GM12872 (cell line): ENCODE results near the gene SOX6.

Experiments used
- TF ChIP-seq, protein P1 (sequence below): IDR thresholded peaks from 3 replicates; pipeline ENCODE4 v1.5.1; 2011; ENCODE audit warnings: low read depth, mild to moderate bottlenecking, low read length, moderate library complexity; ENCODE audit not compliant: insufficient read depth

SOX6 gene

DNA sequence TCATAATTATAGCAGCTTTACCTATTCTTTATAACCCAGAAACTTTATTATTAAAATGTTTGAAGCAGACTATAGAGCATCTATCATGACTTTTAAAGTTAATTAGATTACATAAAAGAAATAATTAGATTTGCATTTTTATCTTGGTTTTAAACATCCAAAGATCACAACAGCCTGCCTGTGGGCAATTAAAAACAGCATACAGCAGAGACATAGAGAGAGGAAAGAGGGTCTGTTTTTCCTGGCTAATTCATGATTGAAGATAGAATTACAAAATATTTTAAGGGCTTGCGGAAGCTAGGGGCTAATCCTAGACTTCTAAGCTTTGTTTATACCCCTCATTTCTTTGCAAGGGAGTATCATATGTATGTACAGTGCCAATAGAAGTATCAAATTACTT, 178.1 kb downstream of the SOX6 start:
- TF ChIP-seq, protein P1, sequence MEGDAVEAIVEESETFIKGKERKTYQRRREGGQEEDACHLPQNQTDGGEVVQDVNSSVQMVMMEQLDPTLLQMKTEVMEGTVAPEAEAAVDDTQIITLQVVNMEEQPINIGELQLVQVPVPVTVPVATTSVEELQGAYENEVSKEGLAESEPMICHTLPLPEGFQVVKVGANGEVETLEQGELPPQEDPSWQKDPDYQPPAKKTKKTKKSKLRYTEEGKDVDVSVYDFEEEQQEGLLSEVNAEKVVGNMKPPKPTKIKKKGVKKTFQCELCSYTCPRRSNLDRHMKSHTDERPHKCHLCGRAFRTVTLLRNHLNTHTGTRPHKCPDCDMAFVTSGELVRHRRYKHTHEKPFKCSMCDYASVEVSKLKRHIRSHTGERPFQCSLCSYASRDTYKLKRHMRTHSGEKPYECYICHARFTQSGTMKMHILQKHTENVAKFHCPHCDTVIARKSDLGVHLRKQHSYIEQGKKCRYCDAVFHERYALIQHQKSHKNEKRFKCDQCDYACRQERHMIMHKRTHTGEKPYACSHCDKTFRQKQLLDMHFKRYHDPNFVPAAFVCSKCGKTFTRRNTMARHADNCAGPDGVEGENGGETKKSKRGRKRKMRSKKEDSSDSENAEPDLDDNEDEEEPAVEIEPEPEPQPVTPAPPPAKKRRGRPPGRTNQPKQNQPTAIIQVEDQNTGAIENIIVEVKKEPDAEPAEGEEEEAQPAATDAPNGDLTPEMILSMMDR = no peak

DNA sequence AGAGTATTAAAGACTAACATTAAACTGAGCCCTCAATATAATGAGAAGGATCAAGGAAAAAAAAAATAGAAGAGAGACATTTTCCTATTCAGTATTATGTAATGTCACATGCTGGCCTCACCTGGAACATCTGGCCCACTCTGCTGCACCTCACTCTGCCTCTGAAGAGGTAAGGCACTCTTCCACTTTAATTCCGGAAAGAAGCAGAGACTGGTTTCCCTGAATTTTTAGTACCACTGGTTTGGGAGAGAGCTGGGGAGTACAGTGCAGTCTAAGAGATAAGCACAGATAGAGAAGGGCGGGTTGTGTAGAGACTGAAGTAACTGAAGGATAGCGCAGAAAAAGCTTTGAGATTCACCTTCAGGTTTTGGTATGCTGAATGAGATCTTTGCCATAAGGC, 178.7 kb downstream of the SOX6 start:
- TF ChIP-seq, protein P1 = no peak

DNA sequence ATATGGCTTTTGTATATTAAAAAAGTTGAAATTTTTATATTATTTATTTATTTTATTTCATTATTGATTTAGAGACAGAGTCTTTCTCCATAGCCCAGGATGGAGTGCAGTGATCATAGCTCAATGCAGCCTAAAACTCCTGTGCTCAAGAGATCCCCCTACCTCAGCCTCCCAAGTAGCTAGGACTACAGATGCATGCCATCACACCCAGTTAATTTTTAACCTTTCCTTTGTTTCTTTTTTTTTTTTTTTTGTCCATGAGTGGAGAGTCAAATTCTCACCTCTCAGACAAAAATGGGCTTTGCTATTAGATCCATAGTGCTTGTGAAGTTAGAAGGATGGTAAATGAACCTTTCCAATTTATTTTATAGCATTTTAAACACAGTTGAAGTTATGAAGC, 182.5 kb downstream of the SOX6 start:
- TF ChIP-seq, protein P1 = no peak

DNA sequence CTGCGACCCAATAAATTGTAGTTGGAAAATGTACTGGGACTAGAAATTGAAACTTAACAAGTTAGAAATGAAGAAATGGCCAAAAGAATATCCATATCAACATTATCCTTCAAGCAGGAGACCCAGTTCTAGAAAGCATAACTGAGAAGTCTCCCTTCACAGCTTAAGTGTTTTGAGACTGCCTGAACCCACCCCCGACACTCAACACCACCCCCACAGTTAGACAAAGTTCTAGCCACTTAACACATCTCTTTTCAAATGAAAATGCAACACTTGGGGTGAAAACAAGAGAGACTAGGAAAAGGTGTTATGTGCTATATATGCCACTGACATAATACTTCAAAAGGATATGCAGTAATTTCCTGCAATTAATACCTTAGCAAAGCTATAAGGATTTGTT, 184.5 kb downstream of the SOX6 start:
- TF ChIP-seq, protein P1 = no peak

DNA sequence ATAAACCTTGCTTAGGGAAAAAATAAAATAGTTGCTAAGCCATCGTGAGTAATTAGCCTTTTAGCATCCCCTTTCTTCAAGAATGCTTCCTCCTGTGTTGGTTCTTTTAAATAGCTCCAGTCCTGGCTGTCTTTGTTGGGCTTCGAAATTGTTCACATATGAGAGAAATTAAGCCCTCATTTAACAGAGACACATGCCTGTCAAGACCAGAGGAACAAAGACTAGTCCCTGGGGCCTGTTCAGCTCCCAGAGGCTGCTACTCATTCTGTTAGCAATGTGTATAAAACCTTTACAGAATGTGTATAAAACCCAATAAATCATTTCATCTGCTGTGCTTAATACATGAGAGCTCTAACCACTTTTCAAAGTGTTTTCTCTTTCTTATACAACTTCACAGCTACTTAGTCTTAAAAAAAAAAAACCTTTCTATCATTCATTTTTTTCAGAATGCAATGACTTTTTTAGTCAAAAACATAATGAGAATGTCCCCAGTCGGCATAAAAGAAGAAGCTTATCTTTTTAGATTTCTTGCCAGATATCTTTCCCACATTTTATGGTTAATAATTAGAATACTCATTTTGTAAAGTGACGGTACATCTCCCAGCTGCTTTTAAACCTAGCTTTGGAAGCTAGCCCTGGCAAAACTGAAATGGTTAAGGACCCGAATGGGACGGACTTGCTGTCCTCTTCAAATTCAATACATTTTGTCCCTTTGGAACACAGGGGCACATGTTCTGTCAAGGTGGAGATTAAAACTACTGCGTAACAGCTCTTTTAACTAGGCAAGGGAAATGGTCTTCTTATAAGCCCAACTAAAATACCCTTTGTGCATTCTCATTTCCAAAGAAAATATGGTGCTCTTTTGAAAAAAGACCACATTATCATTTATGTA, 186.1 kb downstream of the SOX6 start:
- TF ChIP-seq, protein P1 = no peak

DNA sequence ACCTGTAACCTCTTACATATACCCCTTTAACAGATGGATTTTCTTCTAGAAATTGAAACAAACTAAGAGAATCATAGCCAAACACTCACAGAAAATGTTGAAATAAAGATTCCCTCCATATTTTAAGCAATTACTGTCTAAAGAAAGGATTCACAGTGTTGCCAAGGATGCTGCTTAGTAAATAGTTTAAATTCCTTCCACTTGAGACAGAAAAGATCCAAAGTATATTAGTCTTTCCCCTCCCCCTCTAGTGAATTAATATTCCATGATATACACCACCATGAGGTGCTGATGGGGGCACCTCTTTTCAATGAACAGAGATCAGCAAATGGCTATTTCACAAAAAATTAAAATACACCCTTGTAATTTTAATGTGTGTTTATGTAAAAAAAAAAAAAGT, 186.8 kb downstream of the SOX6 start:
- TF ChIP-seq, protein P1 = no peak

DNA sequence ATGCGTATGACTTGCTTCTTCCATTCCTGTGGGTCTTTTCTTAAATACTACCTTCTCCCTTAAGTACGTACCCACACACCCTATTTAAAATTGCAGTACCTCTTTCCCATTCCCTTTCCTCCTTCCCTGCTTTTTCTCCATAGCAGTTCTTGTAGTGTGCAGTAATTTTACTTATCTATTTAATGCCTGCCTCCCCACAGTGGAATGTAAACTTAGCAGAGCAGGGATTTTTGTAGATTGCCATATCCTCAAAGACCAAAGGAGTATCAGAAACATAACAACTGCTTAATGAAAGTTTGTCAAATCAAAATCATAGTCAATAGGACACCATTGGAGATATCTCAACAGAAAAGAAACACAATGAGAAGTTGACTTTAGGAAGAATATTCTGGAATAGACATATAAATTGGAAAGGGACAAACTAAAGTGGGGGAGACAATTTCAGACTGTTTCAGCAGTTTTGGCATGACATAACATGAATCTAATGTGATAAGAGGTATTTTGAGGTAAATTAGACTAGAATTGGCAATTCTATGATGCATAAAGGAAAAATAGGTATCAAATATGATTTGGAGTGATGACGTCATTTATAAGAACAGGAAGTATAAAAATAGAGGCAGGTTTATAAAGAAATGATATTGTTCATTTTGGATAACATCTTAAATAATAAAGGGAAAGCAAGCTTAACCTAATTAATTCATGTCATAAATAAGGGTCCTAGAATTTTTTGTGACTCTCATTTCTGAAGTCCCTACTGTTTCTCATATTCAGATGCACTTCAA, 188.4 kb downstream of the SOX6 start:
- TF ChIP-seq, protein P1 = no peak
